Heart left ventricle (tissue), 13 donors: Measurements from ENCODE around the gene PPP1R2.

Experiments
- POLR2A ChIP-seq, 2 donors: fragments of 450-650 bp; IDR thresholded peaks; one replicate each; pipeline ENCODE4 v1.6.1; 2017; ENCODE audit warnings: antibody characterized with exemption in 2 of 2, mild to moderate bottlenecking in 2 of 2, moderate library complexity in 2 of 2
- TF ChIP-seq, protein P1 (sequence below), 12 donors: fragments of 200-600 bp; sonication (generic) in 4 of 12; IDR thresholded peaks; one replicate each; pipeline versions ENCODE4 v1.5.0 to v1.8.0; 2018 to 2022; ENCODE audit warnings: antibody characterized with exemption in 12 of 12, mild to moderate bottlenecking in 5 of 12
- donor health status: ischemic (EF 13 %, LVEDD 7.1; RV severe dilation, severe dysfunction).
- donor health status: DM: no; HTN: yes; CAD: no.
- donor health status: DM: no; HTN: no; CAD: no.
- donor health status: ischemic (EF 25% LVEDD 6.9; RV normal size, moderate dysfunction).
- donor health status: ischemic (EF 25% LVEDD 5.7; RV mildly dilated, moderate dysfunction).
- donor health status: ischemic (EF 35%, LVEDD 5.7; RV mildly dilated, moderate dysfunction).
- donor health status: nonischemic (EF 11% LVEDD 7.7; RV severe dilation, severe dysfunction).
- donor health status: DM: yes; HTN: yes; CAD: no.
- donor health status: PGD.
- donor health status: ischemic (EF 29% LVEDD 5.4; RV normal size, mild dysfunction).
- donor health status: nonischemic (EF 23%, LVEDD 6.1; RV moderate dilation, normal function).

GRCh38 chr3:195526492-195526891 lies 16.6 kb downstream of the PPP1R2 start:
- TF ChIP-seq, protein P1, sequence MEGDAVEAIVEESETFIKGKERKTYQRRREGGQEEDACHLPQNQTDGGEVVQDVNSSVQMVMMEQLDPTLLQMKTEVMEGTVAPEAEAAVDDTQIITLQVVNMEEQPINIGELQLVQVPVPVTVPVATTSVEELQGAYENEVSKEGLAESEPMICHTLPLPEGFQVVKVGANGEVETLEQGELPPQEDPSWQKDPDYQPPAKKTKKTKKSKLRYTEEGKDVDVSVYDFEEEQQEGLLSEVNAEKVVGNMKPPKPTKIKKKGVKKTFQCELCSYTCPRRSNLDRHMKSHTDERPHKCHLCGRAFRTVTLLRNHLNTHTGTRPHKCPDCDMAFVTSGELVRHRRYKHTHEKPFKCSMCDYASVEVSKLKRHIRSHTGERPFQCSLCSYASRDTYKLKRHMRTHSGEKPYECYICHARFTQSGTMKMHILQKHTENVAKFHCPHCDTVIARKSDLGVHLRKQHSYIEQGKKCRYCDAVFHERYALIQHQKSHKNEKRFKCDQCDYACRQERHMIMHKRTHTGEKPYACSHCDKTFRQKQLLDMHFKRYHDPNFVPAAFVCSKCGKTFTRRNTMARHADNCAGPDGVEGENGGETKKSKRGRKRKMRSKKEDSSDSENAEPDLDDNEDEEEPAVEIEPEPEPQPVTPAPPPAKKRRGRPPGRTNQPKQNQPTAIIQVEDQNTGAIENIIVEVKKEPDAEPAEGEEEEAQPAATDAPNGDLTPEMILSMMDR (IDR thresholded peaks at IDR 0.05), result no peak
- TF ChIP-seq POLR2A (IDR thresholded peaks at IDR 0.05), result no peak
